ENCODE data around the gene UBE3B. TPM values are rescaled to one million over a fixed set of nuclear protein-coding genes. Genes with fewer than 3 reads are reported as not detected.

UBE3B gene
- total RNA-seq, 1 donor from 2014 or later, result 28.4 TPM

GRCh38 chr12:109497675-109498074 lies 20.2 kb downstream of the UBE3B start:
- TF ChIP-seq EZH2phosphoT487 (IDR thresholded peaks at IDR 0.05) (no peak), EZH2 (IDR thresholded peaks at IDR 0.05) (no peak)
- TF ChIP-seq, protein P1, sequence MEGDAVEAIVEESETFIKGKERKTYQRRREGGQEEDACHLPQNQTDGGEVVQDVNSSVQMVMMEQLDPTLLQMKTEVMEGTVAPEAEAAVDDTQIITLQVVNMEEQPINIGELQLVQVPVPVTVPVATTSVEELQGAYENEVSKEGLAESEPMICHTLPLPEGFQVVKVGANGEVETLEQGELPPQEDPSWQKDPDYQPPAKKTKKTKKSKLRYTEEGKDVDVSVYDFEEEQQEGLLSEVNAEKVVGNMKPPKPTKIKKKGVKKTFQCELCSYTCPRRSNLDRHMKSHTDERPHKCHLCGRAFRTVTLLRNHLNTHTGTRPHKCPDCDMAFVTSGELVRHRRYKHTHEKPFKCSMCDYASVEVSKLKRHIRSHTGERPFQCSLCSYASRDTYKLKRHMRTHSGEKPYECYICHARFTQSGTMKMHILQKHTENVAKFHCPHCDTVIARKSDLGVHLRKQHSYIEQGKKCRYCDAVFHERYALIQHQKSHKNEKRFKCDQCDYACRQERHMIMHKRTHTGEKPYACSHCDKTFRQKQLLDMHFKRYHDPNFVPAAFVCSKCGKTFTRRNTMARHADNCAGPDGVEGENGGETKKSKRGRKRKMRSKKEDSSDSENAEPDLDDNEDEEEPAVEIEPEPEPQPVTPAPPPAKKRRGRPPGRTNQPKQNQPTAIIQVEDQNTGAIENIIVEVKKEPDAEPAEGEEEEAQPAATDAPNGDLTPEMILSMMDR (IDR thresholded peaks at IDR 0.05), result no peak
- no peak overlapping the region for H3K4me3 ChIP-seq
- H3K4me2 ChIP-seq, result no peak overlapping the region
- no peak overlapping the region for H2AFZ ChIP-seq (replicated peaks)
- no peak overlapping the region for H3K27ac Mint-ChIP-seq
- no peaks in the 10 kb centered on the region for H3K79me2 ChIP-seq (ENCODE audit: low read depth)
- no peaks in the 10 kb centered on the region for H3K27me3 ChIP-seq
- H3K36me3 ChIP-seq, result no peaks in the 10 kb centered on the region
- DNase-seq (ENCODE audit: low spot score), result no peak
- no peaks in the 10 kb centered on the region for H3F3A ChIP-seq (ENCODE audit: low read depth)
- no peaks in the 10 kb centered on the region for H4K20me1 ChIP-seq (ENCODE audit: low read depth)
- H3K4me3 Mint-ChIP-seq, result no peak overlapping the region
- H3K4me1 Mint-ChIP-seq, result no peaks in the 10 kb centered on the region
- no peak overlapping the region for H3K27ac ChIP-seq
- no peaks in the 10 kb centered on the region for H3K4me1 ChIP-seq
- no peaks in the 10 kb centered on the region for H3K9me3 Mint-ChIP-seq
- H3K36me3 Mint-ChIP-seq, result peaks cover 34% of the 10 kb centered on the region
- H3K27me3 Mint-ChIP-seq (ENCODE audit: insufficient read depth, low read depth), result no peaks in the 10 kb centered on the region
- H3K9me3 ChIP-seq (ENCODE audit: low read depth), result no peaks in the 10 kb centered on the region
- H3K9ac ChIP-seq, result no peak overlapping the region

- no peak for DNase-seq (ENCODE audit: low spot score)
- TF ChIP-seq, protein P1 (IDR thresholded peaks at IDR 0.05), result no peak
- no peak for TF ChIP-seq EZH2phosphoT487 (IDR thresholded peaks at IDR 0.05)
- TF ChIP-seq EZH2 (IDR thresholded peaks at IDR 0.05), result no peak
- Histone ChIP-seq H2AFZ (replicated peaks) (no peak overlapping the region), H3K4me2 (no peak overlapping the region), H3K9ac (no peak overlapping the region), H3K36me3 (no peaks in the 10 kb centered on the region), H3K9me3 (ENCODE audit: low read depth) (no peaks in the 10 kb centered on the region), H3K4me1 (no peaks in the 10 kb centered on the region), H3K4me3 (no peak overlapping the region), H3K27me3 (no peaks in the 10 kb centered on the region), H3K27ac (no peak overlapping the region), H3F3A (ENCODE audit: low read depth) (no peaks in the 10 kb centered on the region), H3K79me2 (ENCODE audit: low read depth) (no peaks in the 10 kb centered on the region), H4K20me1 (ENCODE audit: low read depth) (no peaks in the 10 kb centered on the region)
- Mint-ChIP-seq H3K36me3 (peaks cover 31% of the 10 kb centered on the region), H3K27me3 (ENCODE audit: insufficient read depth, low read depth) (no peaks in the 10 kb centered on the region), H3K4me1 (no peaks in the 10 kb centered on the region), H3K4me3 (no peak overlapping the region), H3K27ac (no peak overlapping the region), H3K9me3 (no peaks in the 10 kb centered on the region)
Measured at GRCh38 chr12:109500406-109501185, 23.2 kb downstream of the UBE3B start.

GRCh38 chr12:109501299-109501698 lies 23.9 kb downstream of the UBE3B start:
- Histone ChIP-seq H3K4me2 (no peak overlapping the region), H3K27ac (no peak overlapping the region), H3K4me1 (no peaks in the 10 kb centered on the region), H3K79me2 (ENCODE audit: low read depth) (no peaks in the 10 kb centered on the region), H3F3A (ENCODE audit: low read depth) (no peaks in the 10 kb centered on the region), H3K36me3 (no peaks in the 10 kb centered on the region), H3K9ac (no peak overlapping the region), H3K4me3 (no peak overlapping the region), H3K9me3 (ENCODE audit: low read depth) (no peaks in the 10 kb centered on the region), H2AFZ (replicated peaks) (no peak overlapping the region), H4K20me1 (ENCODE audit: low read depth) (no peaks in the 10 kb centered on the region), H3K27me3 (no peaks in the 10 kb centered on the region)
- Mint-ChIP-seq H3K4me3 (no peak overlapping the region), H3K36me3 (peaks cover 29% of the 10 kb centered on the region), H3K4me1 (no peaks in the 10 kb centered on the region), H3K27ac (no peak overlapping the region), H3K27me3 (ENCODE audit: insufficient read depth, low read depth) (no peaks in the 10 kb centered on the region), H3K9me3 (no peaks in the 10 kb centered on the region)
- no peak for TF ChIP-seq EZH2phosphoT487 (IDR thresholded peaks at IDR 0.05)
- TF ChIP-seq, protein P1 (IDR thresholded peaks at IDR 0.05), result no peak
- no peak for TF ChIP-seq EZH2 (IDR thresholded peaks at IDR 0.05)
- no peak for DNase-seq (ENCODE audit: low spot score)
